GM18502 (cell line): ENCODE results near the gene ENOPH1.
"Not testable (repeated sequence)": the region's sequence is repeated elsewhere in the genome, so short reads cannot be mapped to it uniquely, and the experiment has no call there.

Experiments used
- ATAC-seq: cut with Tn5 transposase; IDR thresholded peaks from one replicate; pipeline ENCODE4 v1.9.1; 2021; ENCODE audit warnings: mild to moderate bottlenecking; ENCODE audit not compliant: unreplicated experiment, poor library complexity

ENOPH1 gene

GRCh38 chr4:82430193-82430963, at the start of gene ENOPH1, which contains the start of gene HNRNPDL:
Gene ENOPH1 (plus strand): TSS chr4:82430590. CDS start chr4:82430830, 240 bp downstream.
Gene HNRNPDL (minus strand): TSS chr4:82430462. CDS start chr4:82429690, 772 bp downstream.
- ATAC-seq = peak; percentile 77

GRCh38 chr4:82380831-82381230, 49.6 kb upstream of the ENOPH1 start:
- no peak for ATAC-seq

DNA sequence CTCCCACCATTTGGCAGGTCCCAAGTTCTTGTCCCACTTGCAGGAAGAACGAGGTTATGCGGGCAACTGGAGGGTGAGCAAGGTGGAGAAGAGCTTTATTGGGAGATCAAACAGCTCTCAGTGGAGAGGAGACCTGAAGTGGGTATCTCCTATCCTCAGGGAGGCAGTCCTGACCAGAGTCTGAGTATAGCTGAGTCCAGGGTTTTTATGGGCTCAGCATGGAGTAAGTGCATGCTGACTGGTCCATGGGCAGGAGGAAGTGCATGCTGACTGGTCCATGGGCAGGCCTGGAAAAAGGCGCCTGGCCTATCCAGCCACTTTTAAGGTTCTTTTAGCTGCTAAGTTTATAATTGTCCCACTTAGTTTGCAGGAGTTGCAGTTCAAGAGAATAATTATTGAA, 49.2 kb upstream of the ENOPH1 start:
- no peak for ATAC-seq

DNA sequence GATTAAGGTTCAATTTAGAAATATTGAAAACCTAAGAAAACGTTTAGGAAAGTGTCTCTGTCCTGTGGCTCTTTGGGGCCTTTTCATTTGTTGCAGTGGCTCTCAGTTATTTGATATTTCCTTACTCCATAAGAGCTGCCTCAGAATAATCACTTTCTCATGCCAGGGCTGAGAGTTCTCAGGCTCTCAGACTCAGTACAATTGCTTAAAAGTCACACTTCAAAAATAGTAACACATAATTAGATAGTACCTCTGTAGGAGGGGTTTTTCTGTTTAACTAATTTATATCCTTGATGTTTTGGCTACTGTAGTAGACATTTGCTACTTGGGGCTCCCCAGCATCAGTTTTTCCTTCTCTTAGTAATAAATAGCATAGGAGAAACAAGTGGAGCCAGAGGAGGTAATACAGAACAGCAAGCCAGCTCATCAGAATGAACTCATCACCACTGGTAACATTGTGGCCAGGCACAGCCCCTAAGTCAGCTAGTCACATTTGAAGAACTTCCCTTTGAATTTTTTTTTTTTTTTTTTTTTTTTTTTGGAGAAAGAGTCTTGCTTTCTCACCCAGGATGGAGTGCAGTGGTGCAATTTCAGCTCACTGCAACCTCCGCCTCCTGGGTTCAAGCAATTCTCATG, 48.6 kb upstream of the ENOPH1 start:
- no peak for ATAC-seq

GRCh38 chr4:82382751-82383150, 47.6 kb upstream of the ENOPH1 start:
- no peak for ATAC-seq

DNA sequence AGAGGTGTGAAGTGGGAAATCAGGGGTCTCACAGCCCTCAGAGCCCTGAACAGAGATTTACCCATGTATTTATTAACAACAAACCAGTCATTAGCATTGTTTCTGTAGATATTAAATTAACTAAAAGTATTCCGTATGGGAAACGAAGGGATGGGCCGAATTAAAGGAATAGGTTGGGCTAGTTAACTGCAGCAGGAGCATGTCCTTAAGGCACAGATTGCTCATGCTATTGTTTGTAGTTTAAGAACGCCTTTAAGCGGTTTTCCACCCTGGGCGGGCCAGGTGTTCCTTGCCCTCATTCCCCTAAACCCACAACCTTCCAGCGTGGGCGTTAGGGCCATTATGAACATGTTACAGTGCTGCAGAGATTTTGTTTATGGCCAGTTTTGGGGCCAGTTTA, 44.1 kb upstream of the ENOPH1 start:
- ATAC-seq = not testable (repeated sequence)

DNA sequence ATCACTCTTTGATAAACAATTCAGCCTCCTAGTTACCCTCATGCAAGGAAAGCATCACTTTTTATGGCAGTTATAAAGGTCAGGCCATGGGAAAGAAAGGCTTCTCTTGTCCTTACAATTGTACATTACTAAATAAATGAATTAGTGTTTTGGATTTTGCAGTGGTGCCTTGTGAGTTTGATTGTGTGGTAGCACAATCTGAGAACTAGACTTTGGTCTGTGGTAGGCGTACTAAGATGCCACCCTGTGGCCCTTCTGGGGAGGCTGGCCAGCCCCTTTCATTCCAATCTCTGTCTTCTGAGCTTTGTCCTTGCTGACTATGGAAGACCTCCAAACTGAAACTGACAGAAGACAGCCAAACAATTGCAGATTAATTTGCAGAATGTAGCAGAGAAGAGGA, 42.0 kb upstream of the ENOPH1 start:
- ATAC-seq = no peak

GRCh38 chr4:82390061-82390460, 40.3 kb upstream of the ENOPH1 start:
- not testable (repeated sequence) for ATAC-seq

GRCh38 chr4:82394896-82395295, 35.5 kb upstream of the ENOPH1 start:
- ATAC-seq = no peak

DNA sequence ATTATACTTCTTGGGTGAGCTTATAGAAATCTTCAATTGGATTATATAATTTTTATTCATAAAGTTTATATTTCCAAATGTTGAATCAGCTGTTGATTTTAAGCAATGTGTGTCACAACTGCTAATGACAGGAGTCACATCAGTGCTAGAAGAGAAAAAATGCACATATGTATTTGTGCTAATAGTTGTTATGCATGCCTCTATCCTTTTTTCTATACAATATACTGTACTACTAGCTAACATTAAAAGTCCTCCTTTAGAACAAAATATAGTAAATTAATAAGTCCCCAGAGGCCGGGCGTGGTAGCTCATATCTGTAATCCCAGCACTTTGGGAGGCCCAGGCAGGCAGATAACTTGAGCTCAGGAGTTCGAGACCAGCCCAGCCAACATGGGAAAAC, 32.9 kb upstream of the ENOPH1 start:
- no peak for ATAC-seq

GRCh38 chr4:82398263-82398662, 32.1 kb upstream of the ENOPH1 start:
- no peak for ATAC-seq

- ATAC-seq = no peak
Observed at GRCh38 chr4:82401600-82401999, 28.8 kb upstream of the ENOPH1 start.

DNA sequence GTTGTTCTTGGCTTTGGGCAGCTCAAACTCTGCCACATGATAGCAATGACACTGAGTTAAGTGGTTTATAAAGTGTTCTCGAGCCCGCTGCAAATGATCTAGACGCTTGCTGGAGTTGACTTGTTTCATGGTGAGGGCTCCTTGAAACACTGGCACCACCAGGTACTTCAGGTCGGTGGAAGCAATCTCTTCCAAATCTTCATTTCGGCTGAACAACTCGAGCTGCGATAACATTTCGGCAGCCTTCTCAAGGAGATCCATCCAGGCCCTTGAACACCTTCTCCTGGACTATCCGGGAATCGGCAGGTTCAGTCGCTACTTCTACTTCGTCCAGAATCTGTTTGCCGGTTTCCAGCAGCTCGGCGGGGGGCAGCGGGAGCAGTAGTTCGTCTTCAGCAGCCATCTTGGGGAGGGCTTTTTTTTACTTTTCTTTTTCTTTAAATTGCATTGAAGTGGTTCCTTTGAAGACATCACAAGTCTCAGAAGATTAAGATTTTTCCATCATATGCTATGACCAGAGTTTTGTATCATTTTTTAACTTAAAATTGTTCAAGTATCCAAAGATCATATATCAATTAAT, 28.1 kb upstream of the ENOPH1 start:
- ATAC-seq = no peak

DNA sequence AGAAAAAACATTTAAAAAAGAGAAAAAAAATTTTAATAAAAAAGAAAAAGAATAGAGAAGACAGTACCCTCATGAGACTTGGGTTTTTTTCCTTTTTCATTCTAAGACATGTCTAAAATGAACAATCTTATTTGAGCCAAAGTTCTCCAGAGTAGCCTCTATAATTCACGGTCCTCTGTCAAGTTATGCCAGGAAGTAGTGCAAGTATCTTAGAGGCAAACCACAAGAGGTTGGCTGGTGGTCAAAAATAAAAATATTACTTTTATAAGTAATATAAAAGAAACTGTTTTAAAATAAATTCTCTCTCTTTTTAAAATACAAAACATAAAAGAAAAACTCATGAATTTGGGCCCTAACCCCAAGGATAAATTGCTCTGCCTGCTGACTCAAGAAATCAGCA, 26.7 kb upstream of the ENOPH1 start:
- ATAC-seq = no peak

DNA sequence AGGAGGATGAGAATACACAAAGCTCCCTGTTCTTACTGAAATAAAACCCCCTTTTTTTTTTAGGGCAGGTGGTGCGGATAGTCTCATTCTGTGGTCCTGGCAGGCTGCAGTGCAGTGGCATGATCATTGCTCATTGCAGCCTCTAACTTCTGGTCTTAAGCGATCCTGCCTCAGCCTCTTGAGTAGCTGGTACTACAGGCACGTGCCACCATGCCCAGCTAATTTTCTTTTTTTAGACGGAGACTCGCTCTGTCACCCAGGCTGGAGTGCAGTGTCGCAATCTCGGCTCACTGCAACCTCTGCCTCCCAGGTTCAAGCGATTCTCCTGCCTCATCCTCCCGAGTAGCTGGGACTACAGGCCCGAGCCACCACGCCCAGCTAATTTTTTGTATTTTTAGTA, 15.3 kb upstream of the ENOPH1 start:
- ATAC-seq = not testable (repeated sequence)

DNA sequence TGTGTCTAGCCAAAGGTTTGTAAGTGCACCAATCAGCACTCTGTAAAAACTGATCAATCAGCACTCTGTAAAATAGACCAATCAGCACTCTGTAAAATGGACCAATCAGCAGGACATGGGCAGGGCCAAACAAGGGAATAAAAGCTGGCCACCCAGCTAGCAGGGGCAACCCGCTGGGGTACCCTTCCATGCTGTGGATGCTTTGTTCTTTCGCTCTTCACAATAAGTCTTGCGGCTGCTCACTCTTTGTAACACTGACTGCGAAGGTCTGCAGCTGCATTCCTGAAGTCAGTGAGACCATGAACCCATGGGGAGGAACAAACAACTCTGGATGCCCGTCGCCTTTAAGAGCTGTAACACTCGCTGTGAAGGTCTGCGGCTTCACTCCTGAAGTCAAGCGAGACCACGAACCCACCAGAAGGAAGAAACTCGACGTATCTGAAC, 14.4 kb upstream of the ENOPH1 start:
- ATAC-seq = no peak

GRCh38 chr4:82419451-82419850, 10.9 kb upstream of the ENOPH1 start:
- no peak for ATAC-seq

DNA sequence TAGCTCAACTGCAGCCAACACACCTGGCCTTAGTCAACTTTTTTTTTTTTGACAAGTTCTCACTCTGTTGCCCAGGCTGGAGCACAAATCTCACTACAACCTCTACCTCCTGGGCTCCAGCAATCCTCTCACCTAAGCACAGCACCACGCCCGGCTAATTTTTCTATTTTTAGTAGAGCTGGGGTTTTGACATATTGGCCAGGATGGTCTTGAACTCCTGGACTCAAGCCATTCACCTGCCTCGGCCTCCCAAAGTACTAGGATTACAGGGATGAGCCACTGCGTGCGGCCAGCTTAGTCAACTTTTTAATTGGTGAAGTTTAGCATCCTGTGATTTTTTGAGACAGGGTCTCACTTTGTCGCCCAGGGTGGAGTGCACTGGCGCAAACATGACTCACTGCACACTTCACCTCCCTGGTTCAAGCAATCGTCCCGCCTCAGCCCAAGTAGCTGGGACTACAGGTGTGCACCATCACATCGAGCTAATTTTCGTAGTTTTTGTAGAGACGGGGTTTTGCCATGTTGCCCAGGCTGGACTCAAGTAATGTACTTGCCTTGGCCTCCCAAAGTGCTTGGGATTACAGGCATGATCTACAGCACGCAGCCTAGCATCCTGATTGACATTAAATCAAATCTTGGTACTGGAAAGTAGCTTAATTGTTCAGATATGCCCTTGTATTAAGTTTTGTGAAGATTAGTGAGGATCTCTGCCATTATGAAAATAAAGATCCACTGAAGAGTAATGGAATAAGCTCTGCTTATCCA, 8.4 kb upstream of the ENOPH1 start:
- ATAC-seq = no peak

GRCh38 chr4:82422616-82423015, 7.8 kb upstream of the ENOPH1 start:
- no peak for ATAC-seq

- no peak for ATAC-seq
Observed at GRCh38 chr4:82423245-82424054, 6.9 kb upstream of the ENOPH1 start.
